ENCODE measurements around the gene ARHGAP12.
A peak's percentile ranks its signal among the peaks of the same experiment; 100 is the strongest.

ARHGAP12 gene

DNA sequence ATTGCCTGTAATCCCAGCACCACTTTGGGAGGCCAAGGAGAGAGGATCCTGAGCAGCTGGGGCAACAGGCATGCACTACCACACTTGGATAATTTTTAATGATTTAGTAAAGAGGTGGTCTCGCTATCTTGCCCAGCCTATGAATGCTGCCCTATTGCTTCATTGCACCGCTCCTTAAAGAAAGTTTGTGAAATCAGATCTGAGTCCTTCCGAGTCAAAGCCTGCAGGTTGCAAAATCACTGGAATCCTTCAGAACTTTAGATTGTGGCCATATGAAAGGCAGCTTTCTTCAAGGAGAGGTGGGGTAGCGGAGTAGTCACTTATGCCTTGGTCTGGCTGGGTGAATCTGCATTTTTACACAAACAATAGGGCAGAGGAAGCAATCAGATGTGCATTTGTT lies 166.3 kb downstream of the ARHGAP12 start:
- TF ChIP-seq, protein P1, sequence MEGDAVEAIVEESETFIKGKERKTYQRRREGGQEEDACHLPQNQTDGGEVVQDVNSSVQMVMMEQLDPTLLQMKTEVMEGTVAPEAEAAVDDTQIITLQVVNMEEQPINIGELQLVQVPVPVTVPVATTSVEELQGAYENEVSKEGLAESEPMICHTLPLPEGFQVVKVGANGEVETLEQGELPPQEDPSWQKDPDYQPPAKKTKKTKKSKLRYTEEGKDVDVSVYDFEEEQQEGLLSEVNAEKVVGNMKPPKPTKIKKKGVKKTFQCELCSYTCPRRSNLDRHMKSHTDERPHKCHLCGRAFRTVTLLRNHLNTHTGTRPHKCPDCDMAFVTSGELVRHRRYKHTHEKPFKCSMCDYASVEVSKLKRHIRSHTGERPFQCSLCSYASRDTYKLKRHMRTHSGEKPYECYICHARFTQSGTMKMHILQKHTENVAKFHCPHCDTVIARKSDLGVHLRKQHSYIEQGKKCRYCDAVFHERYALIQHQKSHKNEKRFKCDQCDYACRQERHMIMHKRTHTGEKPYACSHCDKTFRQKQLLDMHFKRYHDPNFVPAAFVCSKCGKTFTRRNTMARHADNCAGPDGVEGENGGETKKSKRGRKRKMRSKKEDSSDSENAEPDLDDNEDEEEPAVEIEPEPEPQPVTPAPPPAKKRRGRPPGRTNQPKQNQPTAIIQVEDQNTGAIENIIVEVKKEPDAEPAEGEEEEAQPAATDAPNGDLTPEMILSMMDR (IDR thresholded peaks at IDR 0.05; ENCODE audit: low read depth, low read length): no peak
- DNase-seq (ENCODE audit: low read depth in 2 of 2): no peak

DNA sequence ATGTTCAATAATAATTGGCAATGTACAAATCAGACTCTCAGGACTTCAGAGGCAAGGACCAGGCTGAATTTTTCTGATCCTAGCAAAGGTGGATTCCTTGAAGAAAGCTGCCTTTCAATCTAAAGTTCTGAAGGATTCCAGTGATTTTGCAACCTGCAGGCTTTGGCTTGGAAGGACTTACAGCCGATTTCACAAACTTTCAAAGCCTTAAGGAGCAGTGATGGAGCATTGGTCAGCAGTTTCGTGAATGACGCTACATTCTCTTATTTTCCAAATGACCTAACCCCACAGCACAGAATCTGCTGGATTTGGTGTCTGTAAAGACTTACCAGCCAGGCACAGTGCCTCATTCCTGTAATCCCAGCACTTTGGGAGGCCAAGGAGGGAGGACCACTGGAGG lies 167.5 kb downstream of the ARHGAP12 start:
- no peak for DNase-seq (ENCODE audit: low read depth in 2 of 2)
- H3K4me3 ChIP-seq (replicated peaks in 1 of 2; ENCODE audit: low read depth in 2 of 2, low read length in 2 of 2): no peak overlapping the region

More for the DNA sequence above, 166.3 kb downstream of the ARHGAP12 start:
- H3K4me3 ChIP-seq (replicated peaks in 1 of 2; ENCODE audit: low read depth in 2 of 2, low read length in 2 of 2): no peak overlapping the region

DNA sequence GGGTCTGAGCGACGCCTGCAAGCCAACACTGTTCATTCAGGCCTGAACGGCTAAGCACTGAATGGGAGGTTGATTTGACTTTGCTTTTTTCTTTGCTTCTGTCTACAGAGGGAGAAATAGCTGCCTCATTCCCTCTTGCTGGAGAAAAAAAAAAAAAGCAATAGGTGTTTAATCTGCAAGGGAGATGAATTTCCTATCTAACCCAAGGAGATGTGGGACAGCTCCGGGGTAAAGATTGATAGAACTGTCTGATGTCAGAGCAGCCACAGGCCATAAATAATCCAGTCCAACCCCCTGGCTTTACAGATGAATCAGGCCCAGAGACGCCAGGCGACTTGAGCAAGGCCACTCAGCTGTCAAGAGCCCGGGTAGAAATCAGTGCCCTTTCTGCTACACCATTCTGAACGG lies 168.0 kb downstream of the ARHGAP12 start:
- H3K4me3 ChIP-seq (replicated peaks in 1 of 2; ENCODE audit: low read depth in 2 of 2, low read length in 2 of 2): peak overlapping the region in 1 of 2 donors; percentile 21
- TF ChIP-seq, protein P1 (IDR thresholded peaks at IDR 0.05; ENCODE audit: low read depth, low read length): no peak
- DNase-seq (ENCODE audit: low read depth in 2 of 2): no peak

More for the DNA sequence above, 167.5 kb downstream of the ARHGAP12 start:
- TF ChIP-seq, protein P1 (IDR thresholded peaks at IDR 0.05; ENCODE audit: low read depth, low read length): no peak

DNA sequence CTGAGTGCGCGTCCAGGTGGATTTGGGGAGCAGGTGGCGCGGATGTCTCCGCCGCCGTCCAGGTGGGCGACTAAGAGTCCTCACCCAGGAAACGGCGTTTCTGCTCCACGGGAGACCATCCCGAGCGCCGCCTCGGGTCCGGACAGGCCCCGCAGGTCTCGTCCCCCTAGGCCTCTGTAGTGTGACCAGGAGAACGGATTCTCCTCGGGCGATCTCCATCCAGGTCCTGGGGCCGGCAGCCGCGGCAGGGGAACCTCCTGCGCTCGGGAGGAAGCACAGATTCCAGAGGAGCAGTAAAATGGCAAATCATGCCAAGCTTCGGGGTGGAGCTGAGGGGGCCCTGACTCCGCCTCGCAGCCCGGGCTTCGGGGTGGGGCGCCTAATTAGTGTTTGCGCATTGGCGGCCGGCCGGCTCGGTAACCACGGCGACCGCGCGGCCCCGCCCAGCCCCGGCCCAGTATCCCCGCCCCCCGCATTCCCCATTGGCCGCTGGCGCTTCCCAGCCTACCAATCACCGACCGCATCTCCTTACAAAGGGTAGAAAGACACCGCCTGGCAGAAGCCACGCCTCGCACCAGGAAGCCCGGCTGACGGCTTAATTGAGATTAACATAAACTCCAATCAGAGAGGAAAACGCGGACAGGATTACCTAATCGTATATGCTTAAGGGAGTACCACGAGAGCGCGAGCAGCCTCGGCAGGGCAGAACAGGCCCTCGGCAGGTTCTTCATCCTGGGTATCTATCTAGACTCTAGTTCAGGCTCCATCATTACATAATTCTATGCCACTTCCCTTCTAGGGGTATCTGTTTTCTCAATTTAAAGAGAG lies 168.6 kb downstream of the ARHGAP12 start:
- peak; percentile 98 to 99 for DNase-seq (ENCODE audit: low read depth in 2 of 2)
- peak overlapping the region; percentile 85 to 92 for H3K4me3 ChIP-seq (replicated peaks in 1 of 2; ENCODE audit: low read depth in 2 of 2, low read length in 2 of 2)
- TF ChIP-seq, protein P1 (IDR thresholded peaks at IDR 0.05; ENCODE audit: low read depth, low read length): no peak

DNA sequence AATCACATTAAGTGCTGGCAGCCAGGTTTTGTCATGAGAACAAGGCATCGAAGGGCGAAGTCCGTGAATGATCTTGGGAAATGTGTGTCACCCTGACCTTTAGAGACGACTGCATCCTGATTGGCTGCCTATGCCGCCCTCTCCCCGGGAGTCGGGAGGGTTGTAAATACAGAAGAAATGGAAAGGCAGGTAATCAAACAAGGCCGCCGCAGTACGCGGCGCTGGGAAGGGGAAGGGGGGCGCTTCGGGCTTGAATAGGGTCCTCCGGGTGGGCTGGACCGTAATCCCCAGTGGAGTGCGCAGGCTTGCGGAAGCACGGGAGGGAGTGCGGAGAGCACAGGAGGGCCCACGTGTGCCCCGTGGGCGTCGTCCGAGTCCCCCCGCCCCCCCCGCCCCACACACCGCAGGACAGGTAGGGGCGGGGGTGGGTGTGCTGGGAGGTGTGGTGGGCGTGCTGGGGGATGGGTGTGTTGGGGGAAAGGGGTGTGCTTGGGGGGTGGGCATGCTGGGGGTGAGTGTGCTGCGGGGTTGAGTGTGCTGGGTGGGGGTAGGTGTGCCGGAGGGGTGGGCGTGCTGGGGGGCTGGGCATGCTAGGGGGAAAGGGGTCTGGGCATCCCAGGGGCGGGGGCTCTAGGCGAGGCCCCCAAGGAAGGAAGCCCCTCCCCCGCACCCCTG lies 169.4 kb downstream of the ARHGAP12 start:
- DNase-seq (ENCODE audit: low read depth in 2 of 2): peak; percentile 47 to 71
- TF ChIP-seq, protein P1 (IDR thresholded peaks at IDR 0.05; ENCODE audit: low read depth, low read length): no peak

DNA sequence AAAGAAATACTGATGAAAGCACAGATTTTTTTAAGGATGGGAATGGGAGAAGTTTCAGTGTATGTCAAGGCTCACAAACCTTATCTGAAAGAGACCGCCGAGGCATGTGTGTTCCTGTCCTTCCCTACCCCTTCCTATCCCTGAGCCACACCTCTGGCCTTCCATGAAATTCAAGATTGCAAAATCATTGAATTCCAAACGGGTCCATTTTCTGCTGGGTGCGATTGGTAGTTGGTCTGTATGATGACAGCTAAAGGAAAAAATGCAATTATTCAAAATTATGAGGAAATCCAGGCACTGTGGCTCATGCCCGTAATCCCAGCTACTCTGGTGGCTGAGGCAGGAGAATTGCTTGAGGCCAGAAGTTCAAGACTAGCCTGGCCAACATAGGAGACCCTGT lies 170.1 kb downstream of the ARHGAP12 start:
- DNase-seq (ENCODE audit: low read depth in 2 of 2): peak; percentile 48 to 58
- TF ChIP-seq, protein P1 (IDR thresholded peaks at IDR 0.05; ENCODE audit: low read depth, low read length): no peak

More for the DNA sequence above, 169.4 kb downstream of the ARHGAP12 start:
- peak overlapping the region; percentile 85 to 92 for H3K4me3 ChIP-seq (replicated peaks in 1 of 2; ENCODE audit: low read depth in 2 of 2, low read length in 2 of 2)

More for the DNA sequence above, 170.1 kb downstream of the ARHGAP12 start:
- H3K4me3 ChIP-seq (replicated peaks in 1 of 2; ENCODE audit: low read depth in 2 of 2, low read length in 2 of 2): no peak overlapping the region

Data from cardiac fibroblast (primary cell).